Activated CD8-positive, alpha-beta memory T cell treated with anti-CD3 and anti-CD28 coated beads, Interleukin-2, amount 50 U/mL, for 4 hours (primary cell): Measurements from ENCODE around the gene DYRK4.

Source experiments
- DNase-seq: peaks from one replicate; pipeline ENCODE4 v3.0.0-alpha.2; 2020

Gene DYRK4

DNA sequence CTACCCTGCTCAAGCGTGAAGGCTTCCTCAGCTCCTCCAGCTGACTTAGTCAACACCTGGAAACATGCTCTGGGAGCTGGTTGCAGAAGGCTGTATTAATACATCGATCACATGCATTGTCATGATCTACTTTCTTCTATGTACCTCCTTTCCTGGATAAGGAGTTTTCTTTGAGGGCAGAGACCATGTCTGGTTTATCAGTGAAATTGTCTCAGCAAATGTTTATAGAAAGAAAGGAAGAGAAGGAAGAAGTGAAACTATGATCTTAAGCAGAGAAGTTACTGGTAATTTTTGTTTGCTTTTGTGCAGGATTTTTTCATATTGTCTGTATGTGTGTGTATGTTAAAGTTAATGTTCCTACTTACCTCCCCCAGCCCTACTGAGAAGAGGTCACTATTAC lies 4.5 kb downstream of the DYRK4 start:
- no peak for DNase-seq

DNA sequence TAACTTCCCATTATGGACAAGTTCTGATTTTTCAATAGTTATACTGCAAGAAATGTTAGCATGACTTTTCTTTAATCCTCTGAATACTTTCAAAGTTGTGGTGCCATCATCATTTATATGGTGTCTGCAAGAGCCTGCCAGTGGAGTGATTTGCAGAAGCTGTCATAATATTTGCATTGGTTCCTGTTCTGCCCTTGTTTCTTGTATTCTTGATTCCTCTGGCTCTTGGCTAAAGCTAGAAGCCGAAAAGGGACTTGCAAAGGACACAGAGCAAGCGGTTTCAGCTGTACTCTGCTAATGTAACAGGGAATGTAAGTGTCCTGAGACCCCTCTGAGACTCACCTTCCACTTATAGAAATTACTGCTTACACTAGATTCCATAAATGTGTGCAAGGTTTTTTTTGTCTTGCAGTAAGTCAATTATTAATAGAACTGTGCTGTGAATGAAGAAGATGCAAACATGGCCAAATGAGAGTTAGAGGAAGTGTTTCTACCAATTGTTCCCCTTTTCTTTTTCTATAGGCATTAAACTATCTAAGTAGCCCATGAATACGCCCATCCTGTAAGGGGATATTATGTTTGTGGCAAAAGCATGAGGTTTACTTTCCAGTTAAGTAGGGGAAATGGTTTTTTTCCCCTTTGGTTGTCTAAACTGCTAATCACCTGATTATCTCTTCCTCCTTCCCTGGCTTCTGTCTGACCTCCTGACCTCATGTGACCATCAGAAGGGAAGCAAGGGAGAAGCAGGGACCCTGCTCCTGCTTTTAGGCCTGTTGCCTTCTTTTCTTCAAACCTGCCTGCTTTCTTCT lies 5.3 kb downstream of the DYRK4 start:
- DNase-seq: no peak

DNA sequence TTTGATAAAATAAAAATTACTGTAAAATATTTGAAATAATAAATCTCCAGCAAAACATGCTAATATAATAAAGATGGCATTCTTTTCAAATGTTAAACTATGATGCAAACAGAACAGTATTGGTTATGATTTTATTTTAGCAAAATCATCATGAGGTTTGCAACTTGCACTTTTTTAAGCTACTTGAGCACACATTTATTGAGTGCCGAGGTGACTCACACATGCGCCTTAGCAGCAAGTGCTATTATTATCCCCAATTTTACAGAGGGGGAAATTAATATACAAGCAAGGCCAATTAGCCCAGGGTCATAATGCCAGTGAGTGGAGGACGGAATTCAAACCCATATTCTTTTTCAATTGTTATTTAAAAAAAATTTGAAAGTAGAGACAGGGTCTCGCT lies 7.3 kb downstream of the DYRK4 start:
- DNase-seq: no peak

DNA sequence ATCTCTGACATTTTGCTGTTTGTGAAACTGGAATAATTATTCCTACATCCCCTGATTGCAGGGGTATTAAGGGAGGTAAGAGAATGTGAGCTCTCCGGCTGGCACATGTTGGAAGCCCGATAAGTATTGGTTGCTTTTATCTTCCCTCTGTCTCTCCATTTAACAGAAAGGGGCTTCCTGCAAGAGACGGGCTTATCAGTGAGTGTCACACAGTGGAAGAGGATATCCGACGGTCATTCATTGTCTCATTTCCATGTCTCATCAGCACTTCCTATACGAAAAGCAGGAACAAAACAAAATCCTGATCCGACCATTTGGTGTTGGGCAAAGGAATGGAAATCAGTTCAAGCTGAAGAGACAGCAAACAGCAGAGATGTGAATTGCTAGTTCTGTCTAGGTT lies 10.7 kb downstream of the DYRK4 start:
- no peak for DNase-seq

DNA sequence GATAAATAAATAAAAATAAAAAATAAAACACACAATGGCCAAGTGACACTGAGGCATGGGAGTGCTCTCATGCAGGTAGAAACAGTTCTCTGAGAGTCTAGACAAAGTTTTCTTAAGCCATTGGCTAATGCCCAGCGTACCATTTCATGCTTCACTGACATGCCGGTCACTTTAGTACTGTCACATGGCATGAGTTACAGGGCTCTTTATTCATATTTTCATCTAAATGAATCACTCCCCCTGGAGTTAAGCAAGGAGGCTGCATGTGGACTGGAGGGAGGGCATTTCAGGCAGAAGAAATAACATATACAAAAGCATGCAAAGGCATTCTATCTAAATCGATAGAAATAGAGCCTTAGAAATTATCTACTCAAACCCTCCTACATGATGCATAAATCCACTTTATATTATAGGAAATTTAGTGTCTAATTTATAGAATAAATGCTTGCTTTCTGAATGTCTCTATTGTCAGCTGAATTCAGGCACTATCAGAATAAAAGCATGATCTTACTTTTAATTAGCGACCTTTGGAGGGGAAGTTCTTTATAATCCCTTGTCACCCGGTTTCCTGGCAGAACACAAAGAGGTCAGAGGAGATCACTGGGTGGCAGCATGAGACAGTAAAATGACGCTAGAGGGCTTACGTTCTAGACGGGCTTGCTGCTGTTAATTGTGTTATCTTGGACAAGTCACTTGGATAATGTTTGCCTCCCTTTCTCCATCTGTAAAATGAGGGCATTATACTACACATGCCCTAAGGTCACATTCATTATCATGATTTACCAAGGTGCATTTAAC lies 17.5 kb downstream of the DYRK4 start:
- no peak for DNase-seq

DNA sequence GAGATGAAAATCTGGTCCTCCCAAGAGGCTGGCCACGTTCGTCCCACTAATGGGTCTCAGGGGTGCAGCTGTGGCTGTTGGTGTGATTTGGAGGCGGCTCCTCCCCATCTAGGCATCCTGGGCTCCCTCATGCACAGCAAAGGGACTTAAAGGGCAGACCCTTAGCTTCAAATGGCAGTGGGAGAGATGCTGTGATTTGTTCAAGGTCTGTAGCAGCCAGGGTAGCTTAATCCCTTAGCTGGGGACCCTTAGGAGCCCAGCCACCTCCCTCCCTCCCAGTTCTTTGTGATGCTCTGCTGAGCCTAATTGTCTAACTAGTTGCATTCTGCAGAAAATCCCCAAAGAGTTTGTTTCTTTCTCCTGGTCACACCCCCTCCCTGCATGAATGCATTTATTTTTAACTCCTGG lies 18.3 kb downstream of the DYRK4 start:
- DNase-seq: no peak

DNA sequence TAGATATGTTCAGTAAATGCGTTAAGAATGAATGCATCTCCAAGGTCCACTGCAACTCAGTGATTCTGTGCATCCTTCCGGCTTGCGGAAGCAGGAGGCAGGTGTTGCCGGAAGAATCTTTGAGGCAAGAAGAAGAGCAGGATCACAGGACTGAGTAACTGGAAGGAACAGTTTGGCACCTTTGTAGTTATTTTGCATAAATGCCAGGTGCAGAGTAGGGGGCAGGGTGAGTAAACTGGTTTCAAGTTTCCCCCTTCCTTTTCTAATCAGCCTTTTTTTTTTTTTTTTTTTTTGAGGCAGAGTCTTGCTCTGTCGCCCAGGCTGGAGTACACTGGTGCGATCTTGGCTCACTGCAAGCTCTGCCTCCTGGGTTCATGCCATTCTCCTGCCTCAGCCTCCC lies 22.3 kb downstream of the DYRK4 start:
- no peak for DNase-seq

DNA sequence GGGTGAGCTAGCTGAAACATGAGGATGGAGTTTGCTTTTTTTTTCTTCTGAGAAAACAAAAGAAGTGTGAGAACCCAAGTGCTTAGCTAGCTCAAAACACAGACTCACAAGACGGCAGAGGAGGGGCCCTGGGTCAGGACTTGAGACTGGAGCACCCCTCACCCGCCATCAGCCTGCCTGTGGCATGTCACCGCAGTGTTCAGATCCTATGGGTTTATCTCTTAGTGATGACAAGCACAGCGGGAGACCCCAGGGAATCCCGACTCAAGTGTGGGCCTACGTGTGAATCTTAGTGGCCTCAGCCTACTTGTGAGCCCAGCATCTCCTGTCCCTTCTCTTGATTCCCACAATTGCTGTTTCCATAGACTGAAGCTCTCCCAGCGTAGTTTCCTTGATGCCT lies 22.9 kb downstream of the DYRK4 start:
- no peak for DNase-seq

DNA sequence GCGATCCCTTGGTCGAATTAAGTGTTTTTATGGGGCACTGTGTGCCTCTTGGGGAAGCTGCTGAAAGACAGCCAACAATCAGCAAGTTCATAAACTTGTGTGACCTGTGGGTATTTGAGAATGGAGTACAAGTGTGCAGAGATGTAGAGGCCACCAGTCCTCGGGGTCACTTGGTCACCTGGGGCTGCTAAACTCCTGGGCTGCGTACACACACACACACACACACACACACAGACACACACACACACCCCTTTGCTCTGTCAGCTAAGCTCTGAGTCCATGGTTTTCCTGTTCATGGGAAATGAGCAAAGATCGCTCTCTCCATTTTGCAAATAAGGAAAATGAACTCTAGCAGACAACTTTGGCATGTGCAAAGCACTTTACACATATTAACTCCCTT lies 24.5 kb downstream of the DYRK4 start:
- no peak for DNase-seq

DNA sequence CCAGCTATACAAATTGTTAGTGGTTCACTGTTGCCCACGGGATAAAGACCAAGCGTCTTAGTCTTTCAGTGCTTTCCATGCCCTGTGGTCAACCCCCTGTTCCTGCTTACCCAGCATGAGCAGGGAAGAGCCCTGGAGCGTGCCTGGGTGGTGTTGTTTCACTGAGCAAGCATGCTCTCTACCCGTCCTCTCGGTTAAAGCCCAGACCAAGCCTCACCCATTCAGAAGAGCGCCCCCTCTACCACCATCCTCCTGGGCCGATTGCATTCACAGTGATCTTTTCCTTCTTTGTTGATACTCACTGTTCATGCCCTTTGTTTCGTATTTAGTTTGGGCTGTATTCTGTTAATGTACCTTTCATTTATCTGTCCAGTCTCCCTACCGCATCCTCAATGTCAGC lies 25.1 kb downstream of the DYRK4 start:
- no peak for DNase-seq

DNA sequence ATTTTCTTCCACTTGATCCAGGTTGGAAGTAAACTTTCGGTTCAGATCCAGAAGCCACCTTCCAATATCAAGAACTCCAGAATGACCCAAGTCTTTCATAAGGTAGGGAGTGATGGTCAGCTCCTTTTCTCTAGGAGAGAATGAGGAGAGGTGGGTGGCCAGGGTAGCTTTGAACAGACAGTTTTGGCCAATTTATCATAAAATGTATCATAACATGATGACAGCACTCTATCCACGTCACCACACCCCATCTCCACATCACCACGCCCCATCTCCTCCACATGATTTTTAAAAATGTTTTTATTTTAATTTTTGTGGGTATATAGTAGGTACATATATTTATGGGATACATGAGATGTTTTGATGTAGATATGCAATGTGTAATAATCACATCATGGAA lies 26.9 kb downstream of the DYRK4 start:
- DNase-seq: no peak

DNA sequence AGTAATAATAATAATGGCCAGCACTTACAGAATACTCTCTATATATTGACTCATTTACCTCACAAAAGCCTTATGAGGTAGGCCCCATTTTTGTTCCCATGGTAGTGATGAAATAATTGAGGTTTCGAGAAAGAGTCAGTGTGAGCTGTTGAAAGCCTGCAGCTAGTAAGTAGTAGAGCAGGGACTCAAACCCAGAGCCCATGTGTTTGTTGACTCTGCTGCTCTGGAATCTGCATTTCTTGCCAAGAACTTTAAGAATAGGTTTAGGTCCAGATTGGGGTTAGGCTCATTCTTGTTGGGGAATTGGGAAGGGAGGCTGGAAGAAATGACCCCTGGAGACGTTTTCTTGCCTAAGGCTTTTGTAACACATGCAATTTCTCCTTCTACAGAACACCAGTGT lies 27.9 kb downstream of the DYRK4 start:
- no peak for DNase-seq

DNA sequence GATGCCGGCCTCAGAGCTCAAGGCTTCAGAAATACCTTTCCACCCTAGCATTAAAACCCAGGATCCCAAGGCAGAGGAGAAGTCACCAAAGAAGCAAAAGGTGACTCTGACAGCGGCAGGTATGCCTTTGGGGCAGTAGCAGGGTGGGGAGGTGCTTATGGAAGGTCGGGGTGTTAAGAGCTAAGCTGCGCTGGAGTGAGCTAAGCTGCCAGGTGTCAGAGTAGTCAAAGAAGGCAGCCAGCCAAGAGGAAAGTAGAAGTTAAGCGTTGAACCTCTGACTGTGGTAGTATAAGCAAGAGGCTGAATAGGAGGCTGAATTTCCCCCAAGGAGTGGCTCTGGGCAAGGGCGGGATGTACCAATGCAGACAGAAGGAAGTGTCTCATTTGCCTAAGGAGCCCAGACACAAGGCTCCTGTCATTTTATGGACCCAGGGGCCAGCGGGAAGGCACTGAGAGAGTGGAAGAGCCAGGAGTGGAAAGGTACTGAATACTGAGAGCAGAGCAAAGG lies 29.2 kb downstream of the DYRK4 start:
- DNase-seq: no peak

DNA sequence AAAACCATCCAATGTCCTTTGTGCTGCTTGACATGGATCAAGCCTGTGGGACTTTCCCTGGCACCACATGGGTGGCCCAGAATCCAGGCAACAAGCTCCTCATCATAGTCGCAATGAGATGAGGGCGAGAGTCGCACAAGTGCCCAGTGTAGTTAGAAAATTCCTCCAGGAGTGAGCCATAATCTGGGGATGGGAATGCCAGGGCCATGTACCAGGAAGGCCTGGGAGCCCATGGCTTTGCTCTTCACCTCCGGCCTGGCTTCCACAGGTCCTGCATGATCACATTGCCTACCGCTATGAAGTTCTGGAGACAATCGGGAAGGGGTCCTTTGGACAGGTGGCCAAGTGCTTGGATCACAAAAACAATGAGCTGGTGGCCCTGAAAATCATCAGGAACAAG lies 33.9 kb downstream of the DYRK4 start:
- no peak for DNase-seq

DNA sequence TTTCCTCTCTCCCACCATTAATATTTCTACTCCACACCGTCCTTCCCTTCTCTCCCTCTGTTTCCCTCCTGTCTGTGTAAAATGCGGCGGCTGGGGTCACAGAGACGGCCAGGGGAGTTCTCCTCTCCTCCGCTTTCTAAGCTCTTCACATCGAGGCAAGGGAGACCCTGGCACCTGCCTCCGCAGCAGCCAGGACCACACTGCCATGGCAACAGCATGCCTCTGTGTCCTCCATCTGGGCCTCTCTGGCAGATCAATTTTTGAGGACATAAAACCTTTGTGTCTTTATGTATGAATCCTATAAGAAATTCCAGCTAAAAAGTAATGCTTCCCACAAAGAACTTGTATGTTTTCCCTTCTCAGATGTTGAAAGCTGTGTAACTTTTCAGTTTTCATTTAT lies 41.4 kb downstream of the DYRK4 start:
- DNase-seq: no peak

DNA sequence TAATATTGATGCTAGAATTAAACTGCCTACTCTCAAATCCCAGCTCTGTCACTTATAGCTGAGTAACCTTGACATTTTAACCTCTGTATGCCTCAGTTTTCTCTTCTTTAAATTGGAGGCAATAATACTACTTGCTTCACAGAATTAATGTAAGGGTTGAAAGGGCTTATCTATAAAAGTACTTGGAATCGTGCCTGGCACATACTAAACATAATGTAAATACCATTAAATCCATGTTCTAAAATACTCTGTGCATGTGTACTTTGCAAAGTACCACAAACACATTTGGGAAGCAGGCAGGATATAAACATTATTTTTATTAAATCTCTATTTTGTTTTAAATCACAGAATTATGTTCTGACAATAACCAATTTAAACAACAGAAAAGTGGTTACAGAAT lies 41.9 kb downstream of the DYRK4 start:
- no peak for DNase-seq

DNA sequence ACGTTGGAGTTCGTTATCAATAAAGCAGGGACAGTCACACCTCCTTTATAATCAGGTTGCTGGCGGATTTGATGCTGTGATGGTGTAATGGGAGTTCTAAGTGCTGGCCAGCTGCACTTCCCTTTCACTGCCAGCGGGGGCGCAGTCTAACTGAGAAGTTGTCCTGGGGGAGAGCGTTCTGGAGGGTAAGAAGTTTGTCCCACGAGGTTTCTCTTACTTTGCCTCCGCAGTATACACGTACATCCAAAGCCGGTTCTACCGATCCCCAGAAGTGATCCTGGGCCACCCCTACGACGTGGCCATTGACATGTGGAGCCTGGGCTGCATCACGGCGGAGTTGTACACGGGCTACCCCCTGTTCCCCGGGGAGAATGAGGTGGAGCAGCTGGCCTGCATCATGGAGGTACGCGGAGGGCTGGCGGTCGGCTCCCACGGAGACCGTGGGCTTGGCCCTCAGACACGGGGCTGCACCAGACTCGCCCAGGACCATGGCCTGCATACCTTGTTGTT lies 42.7 kb downstream of the DYRK4 start:
- DNase-seq: peak; percentile 77

DNA sequence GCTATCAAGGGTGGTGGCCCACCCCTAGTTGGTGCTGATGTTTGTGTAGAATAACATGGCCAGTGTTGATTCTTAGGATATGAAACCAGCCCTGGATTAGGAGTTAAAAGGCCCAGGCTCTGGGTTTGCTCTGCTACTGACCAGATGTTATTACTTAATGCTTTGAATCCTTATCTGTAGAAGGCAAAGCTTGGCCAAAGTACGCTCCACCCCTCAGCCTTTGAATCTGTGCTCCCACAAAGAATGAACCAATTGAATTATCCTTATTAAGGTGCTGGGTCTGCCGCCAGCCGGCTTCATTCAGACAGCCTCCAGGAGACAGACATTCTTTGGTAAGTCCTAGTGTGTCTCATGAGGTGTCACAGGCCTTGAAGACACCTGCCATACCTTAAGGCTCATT lies 45.0 kb downstream of the DYRK4 start:
- DNase-seq: no peak

DNA sequence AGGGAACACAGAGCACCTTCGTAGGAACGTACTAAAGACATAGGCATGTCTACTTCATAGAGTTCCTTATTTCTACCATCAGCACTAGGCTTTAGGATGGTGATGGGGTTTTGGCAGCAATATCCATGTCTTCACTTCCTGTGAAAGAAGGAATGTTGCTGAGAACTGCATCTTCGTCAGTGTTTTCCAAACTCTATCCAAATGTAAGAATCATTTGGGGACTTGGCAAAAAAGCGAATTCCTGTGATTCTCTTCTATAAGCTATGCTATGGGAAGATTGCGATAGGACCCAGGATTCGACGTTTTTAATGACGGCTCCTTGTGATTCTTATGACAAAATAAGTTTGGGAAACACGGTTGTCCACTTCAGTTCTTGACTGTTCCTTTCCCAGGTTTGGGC lies 47.1 kb downstream of the DYRK4 start:
- DNase-seq: no peak

DNA sequence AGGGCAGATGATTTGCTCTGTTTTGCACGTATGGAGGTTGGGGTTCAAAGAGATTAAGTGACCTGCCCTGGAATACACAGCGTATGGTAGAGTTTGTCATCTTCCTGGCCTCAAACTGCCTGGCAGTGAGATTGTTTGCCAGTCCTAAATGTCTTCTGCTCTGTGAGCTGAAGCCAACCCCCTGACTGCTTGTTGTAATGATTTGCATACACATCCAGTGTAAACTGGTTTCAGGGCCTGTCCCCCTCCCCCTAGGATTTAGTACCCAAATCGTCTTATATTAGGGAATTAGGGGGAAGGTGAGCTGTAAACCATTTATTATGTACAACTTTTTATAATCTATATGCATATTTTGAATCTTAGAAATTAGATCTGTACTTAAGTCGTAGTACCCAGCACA lies 48.5 kb downstream of the DYRK4 start:
- DNase-seq: no peak

DNA sequence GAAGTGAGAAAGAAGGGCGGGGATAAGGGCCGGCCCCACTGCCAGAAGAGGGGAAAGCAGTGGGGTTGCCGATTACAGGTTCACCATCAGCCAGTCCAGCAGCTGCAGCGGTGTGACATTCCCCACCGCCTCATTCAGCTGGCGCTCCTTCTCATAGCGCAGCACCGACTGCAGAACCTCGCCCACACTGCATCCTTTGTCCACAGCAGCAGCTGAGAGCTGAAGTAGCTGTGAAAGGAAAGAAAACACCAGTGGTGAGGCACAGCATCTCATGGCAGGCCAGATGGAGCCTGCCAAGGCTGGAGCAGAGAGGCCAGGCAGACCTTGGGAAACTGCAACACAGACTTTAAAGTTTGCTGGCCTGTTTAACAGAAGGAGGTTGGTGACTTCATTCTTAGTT lies 53.7 kb downstream of the DYRK4 start:
- no peak for DNase-seq

DNA sequence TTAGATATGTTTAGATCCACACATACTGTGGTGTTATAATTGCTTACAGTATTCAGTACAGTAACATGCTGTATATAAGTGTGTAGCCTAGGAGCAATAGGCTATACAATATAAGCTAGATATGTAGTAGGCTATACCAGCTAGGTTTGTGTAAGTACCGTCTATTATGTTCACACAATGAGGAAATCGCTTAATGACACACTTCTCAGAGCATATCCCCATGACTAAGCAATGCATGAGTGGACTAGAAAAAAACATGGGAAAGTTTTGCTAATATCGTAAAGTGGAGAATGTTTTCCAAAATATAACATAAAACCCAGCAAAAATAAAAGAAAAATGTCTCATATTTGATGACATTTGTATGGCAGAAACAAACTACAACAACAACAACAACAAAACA lies 59.5 kb downstream of the DYRK4 start:
- no peak for DNase-seq

DNA sequence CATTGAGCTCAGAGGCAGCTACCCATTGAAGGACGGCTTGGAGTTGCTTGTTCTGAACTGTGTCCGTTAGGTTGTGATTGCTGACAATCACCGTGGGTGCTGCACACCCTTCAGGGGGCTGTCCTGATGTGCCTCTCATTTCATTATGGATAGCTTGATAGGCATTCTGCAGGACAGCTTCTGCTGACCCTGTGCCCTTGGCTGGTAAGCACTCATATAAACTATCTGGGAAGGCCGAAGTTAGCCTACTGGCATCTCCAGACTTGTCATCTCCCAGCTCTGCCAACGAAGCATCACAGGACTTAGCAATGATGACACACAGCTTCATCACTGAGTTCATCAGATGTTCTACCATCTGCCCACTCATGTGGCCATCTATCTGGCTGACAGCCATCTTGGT lies 64.5 kb downstream of the DYRK4 start:
- DNase-seq: no peak

DNA sequence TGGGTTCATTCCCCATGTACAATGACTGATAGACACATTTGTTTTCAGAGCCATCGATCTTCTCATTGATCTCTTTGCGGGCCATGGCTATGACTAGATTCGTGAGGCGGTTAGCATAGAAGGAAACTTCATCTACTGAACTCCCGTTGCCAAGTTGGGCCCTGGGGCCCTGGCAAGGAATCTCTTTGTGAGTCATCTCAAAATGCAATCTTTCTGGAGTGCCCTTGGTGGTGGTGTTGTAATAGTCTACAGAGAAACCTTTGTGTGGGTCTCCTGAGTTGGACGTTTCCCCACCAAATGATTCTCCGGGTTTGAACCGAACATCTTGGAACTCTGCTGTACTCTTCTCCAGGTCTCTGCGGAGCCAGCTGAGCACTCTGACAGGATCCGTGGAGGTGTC lies 66.4 kb downstream of the DYRK4 start:
- DNase-seq: no peak
